ENCODE results near the gene DNAH17. TPM values are rescaled to one million over a fixed set of nuclear protein-coding genes. Genes with fewer than 3 reads are reported as not detected.

The DNAH17 gene
- total RNA-seq, 1 experiment from 2014 or later: 0.18 TPM

GRCh38 chr17:78441271-78441971 lies 135.8 kb downstream of the DNAH17 start:
- Histone ChIP-seq H3K27ac (ENCODE audit: low read length) (no peak overlapping the region), H3K4me1 (ENCODE audit: control insufficient read depth, insufficient read depth, low read length) (no peaks in the 10 kb centered on the region), H3K4me3 (ENCODE audit: low read depth in 2 of 2, low read length in 2 of 2) (no peak overlapping the region), H3K36me3 (ENCODE audit: control insufficient read depth, insufficient read depth, low read length) (no peaks in the 10 kb centered on the region), H3K27me3 (ENCODE audit: control insufficient read depth, insufficient read depth, low read length) (no peaks in the 10 kb centered on the region), H3K9me3 (ENCODE audit: control insufficient read depth, insufficient read depth, low read depth, low read length) (no peaks in the 10 kb centered on the region)
- in situ Hi-C loops (cut with HindIII; ENCODE audit: low pct_unique_long_range_greater_than_20kb, low sequenced_read_pairs): no loop called here
- no TSS peak for BruUV-seq (replicated peaks)
- no peak for TF ChIP-seq CTCF (IDR thresholded peaks at IDR 0.05)
- no peak for TF ChIP-seq SIN3A (IDR thresholded peaks at IDR 0.05; ENCODE audit: borderline replicate concordance, insufficient read depth, low read depth, low read length)
- TF ChIP-seq POLR2AphosphoS5 (IDR thresholded peaks at IDR 0.05; ENCODE audit: low read depth, low read length): no peak
- no peak for TF ChIP-seq REST (IDR thresholded peaks at IDR 0.05; ENCODE audit: insufficient read depth in 1 of 2, low read depth in 2 of 2, low read length in 1 of 2)
- TF ChIP-seq TCF7L2 (IDR thresholded peaks at IDR 0.05; ENCODE audit: low read depth, low read length): no peak
- CTCF ChIA-PET: no interaction called here
- intact Hi-C loops (cut with micrococcal nuclease; ENCODE audit: unreplicated experiment): no loop called here
- DNase-seq (ENCODE audit: low read depth, low spot score) (no peak), ATAC-seq (no peak)
- POLR2A ChIA-PET: no interaction called here

- no peak for TF ChIP-seq TCF7L2 (IDR thresholded peaks at IDR 0.05; ENCODE audit: low read depth, low read length)
- no peak for TF ChIP-seq POLR2AphosphoS5 (IDR thresholded peaks at IDR 0.05; ENCODE audit: low read depth, low read length)
- no peak for TF ChIP-seq CTCF (IDR thresholded peaks at IDR 0.05)
- TF ChIP-seq REST (IDR thresholded peaks at IDR 0.05; ENCODE audit: insufficient read depth in 1 of 2, low read depth in 2 of 2, low read length in 1 of 2): no peak
- TF ChIP-seq SIN3A (IDR thresholded peaks at IDR 0.05; ENCODE audit: borderline replicate concordance, insufficient read depth, low read depth, low read length): no peak
- H3K27ac ChIP-seq (ENCODE audit: low read length): no peak overlapping the region
- ChIA-PET CTCF (no interaction called here), POLR2A (interaction anchor here (0.6 kb wide), 1 partner anchor 176 kb away, joined by 17 read pairs; no protein-coding TSS in a partner anchor)
- no peak for ATAC-seq
- no peak for DNase-seq (ENCODE audit: low read depth, low spot score)
- no peaks in the 10 kb centered on the region for H3K27me3 ChIP-seq (ENCODE audit: control insufficient read depth, insufficient read depth, low read length)
- BruUV-seq (replicated peaks): no TSS peak
- intact Hi-C loops (cut with micrococcal nuclease; ENCODE audit: unreplicated experiment): no loop called here
- H3K9me3 ChIP-seq (ENCODE audit: control insufficient read depth, insufficient read depth, low read depth, low read length): no peaks in the 10 kb centered on the region
- in situ Hi-C loops (cut with HindIII; ENCODE audit: low pct_unique_long_range_greater_than_20kb, low sequenced_read_pairs): no loop called here
- H3K4me1 ChIP-seq (ENCODE audit: control insufficient read depth, insufficient read depth, low read length): peaks cover 2% of the 10 kb centered on the region; the same call in 1 of the 2 replicates
- H3K4me3 ChIP-seq (ENCODE audit: low read depth in 2 of 2, low read length in 2 of 2): no peak overlapping the region
- H3K36me3 ChIP-seq (ENCODE audit: control insufficient read depth, insufficient read depth, low read length): no peaks in the 10 kb centered on the region
These were observed 138.4 kb downstream of the DNAH17 start for GRCh38 chr17:78438694-78439325.
